H1 (cell line): ENCODE measurements around the gene ECEL1. TPM values are rescaled to one million over a fixed set of nuclear protein-coding genes. Genes with fewer than 3 reads are reported as not detected.
"Not testable (repeated sequence)": the region's sequence is repeated elsewhere in the genome, so short reads cannot be mapped to it uniquely, and the experiment has no call there.

Experiments used
- CTCF ChIA-PET: fragments of 300-600 bp; sonication (Branson Sonifier 250); formaldehyde crosslinking; loops from one replicate; lab custom pipeline; 2021; ENCODE audit not compliant: partially characterized antibody; lab: Charles Lee
- POLR2A ChIA-PET: fragments of 300-600 bp; sonication (Branson Sonifier 250); formaldehyde crosslinking; loops from one replicate; lab custom pipeline; 2021; ENCODE audit warnings: inconsistent platforms; ENCODE audit not compliant: partially characterized antibody; lab: Charles Lee
- DNase-seq, 2 experiments: peaks; one replicate each; pipeline versions ENCODE4 v3.0.0 to v3.0.0-alpha.2; 2010 to 2022; ENCODE audit warnings: low spot score in 2 of 2, low read depth in 1 of 2, mixed read lengths in 1 of 2
- FAIRE-seq: peaks from 2 replicates; lab custom pipeline; 2011; peaks lifted over from hg19 to GRCh38; lab: Jason Lieb, UNC
- H2AFZ ChIP-seq: 2 replicates; pipeline ENCODE4 v1.8.1; 2012; ENCODE audit warnings: low read length, inconsistent platforms
- H2AK5ac ChIP-seq: 2 replicates; pipeline ENCODE4 v1.6.1; 2013; ENCODE audit warnings: low read depth, low read length
- H2BK120ac ChIP-seq: replicated peaks from 2 replicates; pipeline ENCODE3; 2013; ENCODE audit warnings: low read depth, low read length, inconsistent platforms
- H2BK12ac ChIP-seq: 2 replicates; pipeline ENCODE4 v1.6.1; 2013; ENCODE audit warnings: low read depth, low read length
- H2BK15ac ChIP-seq: 2 replicates; pipeline ENCODE4 v1.6.1; 2013; ENCODE audit warnings: low read length
- H2BK20ac ChIP-seq: 2 replicates; pipeline ENCODE4 v1.6.1; 2013; ENCODE audit warnings: low read length
- H2BK5ac ChIP-seq: 2 replicates; pipeline ENCODE4 v1.6.1; 2013; ENCODE audit warnings: low read depth, low read length
- H3K14ac ChIP-seq: 2 replicates; pipeline ENCODE4 v1.6.1; 2013; ENCODE audit warnings: inconsistent platforms; ENCODE audit not compliant: insufficient read length
- H3K18ac ChIP-seq: 2 replicates; pipeline ENCODE4 v1.6.1; 2013; ENCODE audit warnings: low read length; ENCODE audit errors: extremely low read depth
- H3K23ac ChIP-seq: 2 replicates; pipeline ENCODE4 v1.6.1; 2013; ENCODE audit warnings: inconsistent platforms; ENCODE audit not compliant: insufficient read length
- H3K23me2 ChIP-seq: 2 replicates; pipeline ENCODE4 v1.6.1; 2013; ENCODE audit warnings: low read depth, low read length
- H3K27ac ChIP-seq: 2 replicates; pipeline ENCODE4 v1.6.1; 2011; ENCODE audit warnings: low read depth, low read length, inconsistent platforms
- H3K27me3 ChIP-seq, 4 experiments: replicated peaks in 1 of 4; 1 replicate in 1 of 4; 2 replicates in 3 of 4; pipeline versions ENCODE4 v1.6.1 to v1.8.1; 2011 to 2013; ENCODE audit warnings: low read length in 3 of 4, mild to moderate bottlenecking in 3 of 4, inconsistent platforms in 2 of 4, mixed read lengths in 2 of 4, moderate library complexity in 1 of 4; ENCODE audit not compliant: control insufficient read depth in 3 of 4, insufficient read depth in 3 of 4; ENCODE audit errors: extremely low read depth in 1 of 4
- H3K36me3 ChIP-seq, 4 experiments: 2 replicates each; pipeline versions ENCODE4 v1.6.1 to v1.8.1; 2011 to 2013; ENCODE audit warnings: mild to moderate bottlenecking in 4 of 4, low read length in 3 of 4, moderate library complexity in 2 of 4, control low read depth in 1 of 4, inconsistent platforms in 1 of 4; ENCODE audit not compliant: insufficient read depth in 4 of 4, control insufficient read depth in 2 of 4
- H3K4ac ChIP-seq: replicated peaks from 2 replicates; pipeline ENCODE3; 2013; ENCODE audit warnings: low read length, low read depth, mixed read lengths, inconsistent platforms; ENCODE audit not compliant: insufficient read length
- H3K4me1 ChIP-seq, 4 experiments: replicated peaks in 1 of 4; 1 replicate in 1 of 4; 2 replicates in 3 of 4; pipeline versions ENCODE4 v1.6.1 to v1.8.1; 2011 to 2013; ENCODE audit warnings: low read length in 3 of 4, inconsistent platforms in 2 of 4, mixed read lengths in 1 of 4; ENCODE audit not compliant: insufficient read depth in 4 of 4, control insufficient read depth in 3 of 4
- H3K4me2 ChIP-seq, 2 experiments: 2 replicates each; pipeline versions ENCODE4 v1.6.1 to v1.8.1; 2011 to 2013; ENCODE audit warnings: low read depth in 2 of 2, low read length in 2 of 2, control low read depth in 1 of 2, inconsistent platforms in 1 of 2, mild to moderate bottlenecking in 1 of 2; ENCODE audit not compliant: insufficient read depth in 1 of 2
- H3K4me3 ChIP-seq, 4 experiments: fragments of 200-600, 300-600 bp in 1 of 4; sonication (generic), shearing (Covaris generic), sonication (Bioruptor Twin) in 1 of 4; 2 replicates each; pipeline versions ENCODE4 v1.5.1 to v1.8.1; 2011 to 2016; ENCODE audit warnings: low read length in 4 of 4, low read depth in 3 of 4, control low read depth in 2 of 4, inconsistent platforms in 2 of 4, mild to moderate bottlenecking in 2 of 4, mixed read lengths in 1 of 4, moderate library complexity in 1 of 4; ENCODE audit not compliant: insufficient read depth in 2 of 4; ENCODE audit errors: extremely low read depth in 1 of 4
- H3K56ac ChIP-seq: replicated peaks from 2 replicates; pipeline ENCODE3; 2013; ENCODE audit warnings: low read depth, mild to moderate bottlenecking, mixed read lengths, low read length, inconsistent platforms; ENCODE audit not compliant: insufficient read length
- H3K79me1 ChIP-seq: 2 replicates; pipeline ENCODE4 v1.6.1; 2013; ENCODE audit warnings: low read depth, low read length, control low read depth
- H3K79me2 ChIP-seq, 2 experiments: 2 replicates each; pipeline versions ENCODE4 v1.6.1 to v1.8.1; 2012 to 2013; ENCODE audit warnings: low read length in 2 of 2, mild to moderate bottlenecking in 2 of 2, inconsistent platforms in 1 of 2; ENCODE audit not compliant: insufficient read depth in 2 of 2, control insufficient read depth in 1 of 2
- H3K9ac ChIP-seq, 4 experiments: replicated peaks in 1 of 4; 1 replicate in 1 of 4; 2 replicates in 3 of 4; pipeline versions ENCODE4 v1.6.1 to v1.8.1; 2011 to 2013; ENCODE audit warnings: low read depth in 3 of 4, low read length in 3 of 4, control low read depth in 2 of 4, mild to moderate bottlenecking in 2 of 4, moderate library complexity in 2 of 4, inconsistent platforms in 1 of 4; ENCODE audit errors: extremely low read depth in 1 of 4
- H3K9me3 ChIP-seq, 2 experiments: 2 replicates each; pipeline versions ENCODE4 v1.6.1 to v1.8.1; 2012 to 2013; ENCODE audit warnings: mild to moderate bottlenecking in 2 of 2, moderate library complexity in 2 of 2, control low read depth in 1 of 2, inconsistent platforms in 1 of 2, low read depth in 1 of 2, low read length in 1 of 2, mixed read lengths in 1 of 2; ENCODE audit not compliant: insufficient read depth in 2 of 2
- H4K20me1 ChIP-seq, 2 experiments: replicated peaks in 1 of 2; 2 replicates each; pipeline versions ENCODE3 to v1.8.1; 2011 to 2013; ENCODE audit warnings: inconsistent platforms in 2 of 2, low read length in 2 of 2, mild to moderate bottlenecking in 1 of 2; ENCODE audit not compliant: insufficient read depth in 2 of 2, control insufficient read depth in 1 of 2
- H4K5ac ChIP-seq: 2 replicates; pipeline ENCODE4 v1.6.1; 2013; ENCODE audit warnings: low read length, low read depth, mixed read lengths, inconsistent platforms; ENCODE audit not compliant: insufficient read length
- H4K8ac ChIP-seq: 2 replicates; pipeline ENCODE4 v1.8.0; 2013; ENCODE audit warnings: mild to moderate bottlenecking, moderate library complexity, low read length, inconsistent platforms; ENCODE audit not compliant: insufficient read depth; ENCODE audit errors: extremely low read depth
- H4K91ac ChIP-seq: replicated peaks from 2 replicates; pipeline ENCODE3; 2013; ENCODE audit warnings: low read length, mixed read lengths, inconsistent platforms; ENCODE audit not compliant: insufficient read length
- WGBS, 2 experiments: shearing (Covaris generic) in 1 of 2; methylation state at CpG; one replicate each; pipeline versions ENCODE4 v1.1.6 to v1.1.7; 2013 to 2015; ENCODE audit warnings: low lambda C conversion rate in 2 of 2, mixed read lengths in 2 of 2, inconsistent platforms in 1 of 2, low coverage in 1 of 2, missing lambda C conversion rate in 1 of 2; ENCODE audit not compliant: insufficient replicate concordance in 2 of 2, insufficient coverage in 1 of 2, insufficient read length in 1 of 2; ENCODE audit errors: extremely low coverage in 1 of 2, missing lambda C conversion rate in 1 of 2; 5-methylcytosine and 5-hydroxymethylcytosine counted together
- polyA plus RNA-seq, 7 experiments: library from polyadenylated mRNA; depleted of rRNA in 3 of 7; stranded (reverse) in 5 of 7; unstranded in 2 of 7; fragments of >200 nt in 5 of 7; fragments of 200-250 nt in 2 of 7; gene quantifications; 1 replicate in 5 of 7; 2 replicates in 1 of 7; 4 replicates in 1 of 7; pipeline versions ENCODE4 v1.2.1 to v1.2.3, GENCODE V29; 2011 to 2013; ENCODE audit warnings: missing spikeins in 2 of 7, mixed read lengths in 2 of 7
- total RNA-seq: library from RNA; stranded (reverse); fragmentation: NEBNext Ultra II Directional; extraction: Animal tissue kit (Norgen Biotek cat#: 25700); gene quantifications from 2 replicates; pipeline ENCODE4 v1.2.1, GENCODE V29; 2021

ECEL1 gene
- total and polyA plus RNA-seq, 2 of the 8 experiments (the other 6 are each of a cell fraction or from before 2014, with no cell fraction given): 7.7 to 20.2 TPM

GRCh38 chr2:232443669-232444408, 43.8 kb downstream of the ECEL1 start:
- H3K4me3 ChIP-seq, FAIRE-seq, H3K27ac ChIP-seq, H3K79me2 ChIP-seq, H3K79me1 ChIP-seq, H4K5ac ChIP-seq, H3K9me3 ChIP-seq, H3K27me3 ChIP-seq, DNase-seq, H3K4me2 ChIP-seq, H3K14ac ChIP-seq, H2AK5ac ChIP-seq, H3K23me2 ChIP-seq, H3K36me3 ChIP-seq, H3K23ac ChIP-seq, H3K9ac ChIP-seq, H4K20me1 ChIP-seq: not testable (repeated sequence)
- Histone ChIP-seq H4K8ac (peak overlapping the region; percentile 22; the same call in 1 of the 2 replicates), H3K56ac (peak overlapping the region; percentile 25), H2BK20ac (peak overlapping the region; percentile 80; the same call in 1 of the 2 replicates), H3K18ac (peak overlapping the region; percentile 71), H3K4me1 (peaks cover 0 to 12% (median 5%) of the 10 kb centered on the region in 4 experiments; a peak in 5 of 7 replicates), H2AFZ (peak overlapping the region; percentile 4; the same call in 1 of the 2 replicates), H3K4ac (peak overlapping the region; percentile 65), H2BK15ac (0 out of 2 replicates have a peak overlapping the region, but pooled peaks have one; percentile 61), H2BK5ac (peak overlapping the region; percentile 94; the same call in 1 of the 2 replicates), H2BK120ac (peak overlapping the region; percentile 28), H2BK12ac (peak overlapping the region; percentile 96), H4K91ac (peak overlapping the region; percentile 98)
- 80% methylated on average over 12 of the region's 21 CpGs; no CpG with 5 or more reads in 1 of the 2 experiments for WGBS, 2 experiments
- CTCF ChIA-PET: interaction anchor here (0.5 to 2.2 kb wide), 20 partner anchors 14 to 533 kb away, joined by 3 to 46 read pairs (median 4); partner anchors contain the start of gene PRSS56
- POLR2A ChIA-PET: interaction anchor here (0.8 to 1.4 kb wide), 2 partner anchors 80 to 190 kb away, joined by 3 to 5 read pairs; no protein-coding TSS in a partner anchor
